NOMO-1 treated with DMSO at 0.1 percent for 48 hours (cell line): ENCODE measurements around the gene ZNF521.

Source experiments
- DNase-seq: peaks from one replicate; lab custom pipeline; 2025; ENCODE audit not compliant: unreplicated experiment; lab: John Stamatoyannopoulos, UW

The ZNF521 gene

DNA sequence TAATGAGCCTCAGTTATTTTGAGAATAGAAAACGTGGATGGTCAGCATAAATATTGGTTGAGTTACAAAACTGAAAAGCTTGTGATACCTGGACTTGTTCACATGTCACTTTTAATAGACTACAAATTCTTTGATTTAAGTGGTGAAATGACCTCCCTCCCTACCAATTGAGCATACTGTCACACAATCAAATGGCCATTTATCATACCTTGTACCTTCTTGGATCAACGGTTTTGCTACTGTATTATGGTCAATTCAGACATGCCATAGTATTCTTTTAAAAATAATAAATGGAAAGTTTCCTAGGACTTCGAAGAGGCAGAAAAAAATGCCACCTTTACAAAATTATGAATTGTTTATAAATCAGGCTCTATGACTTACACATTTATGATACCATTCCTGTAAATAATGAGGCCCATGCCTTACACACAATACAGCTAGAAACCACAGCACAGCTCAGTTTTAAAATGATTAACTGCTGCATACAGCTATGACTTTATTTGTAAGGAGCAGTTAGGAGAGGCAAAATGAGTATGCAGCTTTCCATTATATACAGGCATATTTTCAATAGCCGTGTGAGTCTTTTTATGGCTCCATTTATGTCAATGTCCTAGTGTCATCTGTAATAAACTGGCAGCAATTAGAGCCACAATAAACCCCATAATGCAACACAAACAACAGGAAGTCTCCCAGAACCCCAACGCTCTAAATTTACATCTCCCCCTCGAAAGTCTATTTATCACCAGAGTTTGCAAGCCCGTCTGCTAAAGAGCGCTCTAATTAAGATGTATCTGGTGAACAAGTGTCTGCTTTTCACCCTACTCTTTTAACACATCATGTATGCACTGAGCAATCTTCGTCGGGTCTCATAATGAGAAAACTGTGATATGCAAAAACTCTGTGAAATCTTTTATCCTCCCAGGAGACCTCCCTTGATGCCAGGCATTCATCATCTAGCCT, 176.1 kb downstream of the ZNF521 start:
- no peak for DNase-seq

DNA sequence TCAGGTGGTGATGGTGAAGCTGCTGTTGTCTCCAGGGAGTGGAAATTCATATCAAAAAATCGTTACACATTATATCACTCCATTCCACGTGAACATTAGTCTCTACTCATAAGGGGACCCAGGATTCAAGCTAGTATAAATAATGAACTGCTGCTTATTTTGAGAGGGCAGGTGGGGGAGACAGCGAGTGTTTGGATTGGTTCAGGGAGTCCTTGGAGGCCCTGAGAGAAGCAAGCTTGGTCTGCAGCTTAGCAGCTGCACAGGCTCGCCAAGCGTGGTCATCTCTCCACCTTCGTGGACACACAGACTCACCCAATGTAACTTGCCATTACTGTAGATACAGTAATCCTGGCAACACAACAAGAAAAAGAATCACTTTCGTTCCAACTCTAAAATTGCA, 177.6 kb downstream of the ZNF521 start:
- no peak for DNase-seq

DNA sequence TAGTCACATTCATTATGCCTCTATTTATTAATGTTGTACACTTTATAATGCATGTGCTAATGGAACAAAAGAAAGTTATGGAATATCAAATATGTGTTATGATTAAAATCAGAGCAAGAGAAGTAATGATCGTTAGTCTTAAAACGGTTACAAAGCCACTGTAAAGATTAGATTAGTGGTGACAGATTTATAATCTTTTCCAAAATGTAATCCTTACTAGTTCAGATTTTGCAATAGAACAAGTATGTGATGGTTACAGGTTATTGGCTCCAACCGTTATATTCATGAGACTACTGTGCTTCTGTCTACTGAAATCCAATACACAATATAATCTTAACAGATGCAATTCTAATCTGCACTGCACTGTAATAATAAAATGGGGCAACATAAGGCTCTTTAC, 180.6 kb downstream of the ZNF521 start:
- no peak for DNase-seq

DNA sequence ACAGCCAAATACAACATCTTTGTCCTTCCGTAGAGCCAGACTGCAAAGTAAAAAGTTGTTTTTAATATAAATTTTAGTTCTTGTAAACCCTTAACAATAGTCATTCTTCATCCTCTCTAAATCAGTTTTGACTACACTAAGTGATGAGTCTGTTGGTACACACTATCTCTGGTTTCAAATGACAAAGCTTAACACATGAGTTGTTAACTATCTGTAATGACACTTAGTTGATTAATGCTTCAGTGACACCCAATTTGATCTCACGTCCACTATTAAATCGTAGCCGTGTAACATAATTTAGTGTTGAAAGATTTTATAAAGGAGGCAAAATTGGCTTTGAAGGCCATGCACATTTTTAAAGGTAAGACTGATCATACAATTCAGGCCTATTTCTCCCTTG, 181.6 kb downstream of the ZNF521 start:
- DNase-seq, result no peak

DNA sequence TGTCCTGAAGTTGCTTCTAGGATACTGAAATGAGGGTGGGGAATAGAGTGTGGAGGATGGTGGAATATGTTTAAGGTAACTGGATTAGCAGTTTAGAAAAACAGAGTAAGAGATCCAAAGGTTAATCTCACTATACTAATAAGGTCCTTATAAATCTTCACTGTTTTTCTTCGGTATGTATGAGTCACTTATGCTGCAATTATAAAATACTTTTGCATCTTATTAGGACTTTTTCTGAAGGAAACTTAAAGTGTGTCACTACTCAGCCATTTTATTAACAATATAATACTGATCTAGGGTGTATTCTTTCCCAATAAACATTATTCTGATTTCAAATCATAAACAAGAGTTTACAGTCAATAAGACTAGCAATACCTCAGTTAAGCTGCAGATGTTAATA, 182.3 kb downstream of the ZNF521 start:
- no peak for DNase-seq

DNA sequence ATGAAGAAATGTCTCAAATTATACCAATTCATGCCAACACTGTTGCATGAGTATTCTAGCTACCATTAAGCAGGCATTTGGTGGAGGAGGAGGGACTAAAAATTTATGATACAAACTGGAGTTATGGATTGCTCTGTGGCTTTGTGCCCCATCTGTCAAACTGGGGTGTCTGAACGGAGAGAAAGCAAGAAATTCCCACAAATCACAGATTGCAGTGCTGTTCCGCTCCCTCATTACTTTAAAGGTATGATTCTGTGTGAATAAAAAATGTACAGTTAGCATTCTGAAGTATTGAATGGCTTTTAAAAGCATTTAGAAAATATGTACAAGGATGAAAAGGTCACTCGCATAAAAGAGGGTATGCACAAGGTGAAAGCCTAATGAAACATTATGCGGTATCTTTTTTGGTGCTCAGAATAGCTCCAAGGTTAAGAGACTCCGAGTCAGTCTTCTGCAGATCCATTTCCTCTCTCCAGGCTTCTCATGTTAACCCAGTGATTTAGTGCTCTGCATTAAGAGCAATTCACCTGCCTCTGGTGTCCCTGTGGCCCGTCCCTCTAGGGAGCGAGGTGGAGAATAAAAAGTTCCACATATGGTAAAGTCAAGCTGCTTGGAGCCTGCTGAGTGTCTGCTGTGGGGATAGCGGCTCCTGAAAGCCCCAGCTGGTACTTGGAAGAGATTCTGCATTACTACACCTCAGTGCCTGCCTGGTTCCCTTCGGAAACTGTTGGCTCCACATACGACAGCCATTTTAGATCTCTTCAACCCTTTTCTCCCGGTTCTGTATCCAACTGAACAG, 184.2 kb downstream of the ZNF521 start:
- no peak for DNase-seq

DNA sequence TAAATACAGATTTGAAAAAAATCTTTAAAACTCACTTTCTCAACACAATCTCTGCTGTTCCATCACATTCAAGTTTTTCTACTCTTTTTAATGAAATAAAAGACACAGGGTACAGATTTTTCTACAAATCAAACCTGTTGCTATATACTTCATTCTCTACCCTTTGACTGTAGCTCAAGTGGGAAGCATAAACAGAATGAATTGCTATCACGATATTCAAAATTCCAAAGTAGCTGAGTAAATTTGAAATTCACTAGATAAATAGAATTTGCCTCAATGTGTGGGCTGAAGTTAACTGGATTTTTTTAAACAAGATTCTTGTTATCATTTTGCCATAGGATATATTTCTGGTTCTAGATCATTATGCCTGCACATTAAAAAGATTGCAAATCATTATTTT, 185.9 kb downstream of the ZNF521 start:
- no peak for DNase-seq

DNA sequence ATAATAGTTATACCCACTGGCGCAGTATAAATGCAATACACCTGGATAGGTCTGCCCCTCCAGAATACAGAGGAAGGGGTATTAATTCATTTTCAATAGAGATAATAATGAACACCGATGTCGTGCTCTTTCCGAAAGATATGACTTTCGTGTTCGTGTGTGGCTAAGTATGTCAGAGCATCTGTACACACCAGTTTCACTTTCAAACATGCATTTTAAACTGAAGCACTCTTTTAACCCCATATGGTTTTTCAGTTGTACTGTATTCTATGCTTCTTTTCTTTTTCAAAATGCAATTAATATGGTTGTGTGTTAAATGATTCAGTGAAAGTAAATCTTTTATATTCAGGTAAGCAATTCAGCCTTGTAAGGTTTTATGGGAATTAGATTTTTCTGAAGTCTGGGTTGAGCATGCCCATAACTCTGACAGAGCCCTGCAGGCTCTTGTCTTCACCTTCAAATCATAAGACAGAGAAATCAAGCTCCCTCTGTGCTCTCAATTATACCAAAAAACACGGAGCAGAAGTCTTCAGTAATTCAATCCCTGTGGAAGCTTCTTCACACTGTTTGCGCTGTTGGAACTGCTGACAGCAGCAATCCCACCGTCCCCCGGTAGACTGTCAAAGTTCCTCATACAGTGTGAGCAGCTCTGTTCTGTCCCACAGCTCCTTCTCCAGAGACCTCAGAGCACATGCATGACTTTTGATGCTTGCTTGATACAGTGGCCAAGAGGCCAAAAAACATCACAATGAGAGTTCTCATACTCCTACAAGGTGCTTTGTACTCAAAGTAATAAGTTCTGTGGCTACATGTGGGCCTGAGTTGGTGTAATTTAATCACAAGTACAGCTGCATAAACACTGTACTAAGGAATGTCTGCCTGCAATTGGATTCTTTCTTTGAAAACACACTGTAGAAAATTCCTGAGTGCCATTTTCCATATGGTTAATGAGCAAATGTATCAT, 186.8 kb downstream of the ZNF521 start:
- DNase-seq, result no peak

DNA sequence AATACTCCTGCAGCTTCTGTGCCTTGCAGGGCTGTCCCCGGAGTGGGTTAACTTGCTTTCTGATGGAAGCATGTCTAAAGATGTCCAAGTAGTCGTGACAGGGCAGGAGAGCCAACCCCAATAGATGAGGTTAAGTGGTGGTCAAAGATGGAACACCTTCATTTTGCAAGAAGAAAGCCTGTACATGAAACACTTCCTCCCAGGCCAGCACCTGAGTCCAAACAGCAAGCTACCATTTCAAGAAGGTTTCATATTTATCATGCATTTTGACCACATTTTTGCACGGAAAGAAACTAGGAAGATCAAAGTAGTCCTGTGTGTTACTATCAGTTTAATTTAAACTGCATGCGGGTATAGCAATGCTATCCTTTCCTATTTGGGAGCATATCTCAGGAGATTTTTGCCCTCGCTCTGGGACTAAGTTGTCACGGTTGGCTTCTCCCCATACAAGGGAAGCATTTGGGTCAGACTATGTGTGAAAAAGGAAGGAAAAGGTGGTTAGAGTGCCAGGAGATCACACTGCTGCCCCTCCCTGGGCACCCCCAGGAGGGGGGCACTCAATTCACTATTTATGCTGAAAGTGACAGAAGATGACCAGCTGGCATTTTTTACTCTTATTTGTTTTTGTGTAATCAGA, 187.6 kb downstream of the ZNF521 start:
- no peak for DNase-seq

DNA sequence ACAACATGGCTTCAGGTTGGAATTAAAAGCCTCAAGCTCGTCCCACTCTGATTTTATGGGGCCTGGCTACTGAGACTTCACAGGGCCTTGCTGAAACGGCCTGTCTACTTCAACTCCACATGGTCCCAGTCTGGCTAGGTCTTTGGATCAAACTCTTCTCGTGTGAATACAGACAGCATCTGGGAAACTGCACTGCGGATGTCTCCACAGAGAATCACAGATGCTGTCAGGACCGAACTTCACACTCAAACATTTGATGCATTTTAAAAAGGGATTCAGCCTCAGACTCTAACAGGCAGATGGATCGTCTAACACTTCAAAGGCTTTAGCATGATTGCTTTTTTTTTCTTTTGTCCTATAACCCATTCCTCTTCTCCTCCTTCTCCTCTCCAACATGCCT, 198.5 kb downstream of the ZNF521 start:
- no peak for DNase-seq

DNA sequence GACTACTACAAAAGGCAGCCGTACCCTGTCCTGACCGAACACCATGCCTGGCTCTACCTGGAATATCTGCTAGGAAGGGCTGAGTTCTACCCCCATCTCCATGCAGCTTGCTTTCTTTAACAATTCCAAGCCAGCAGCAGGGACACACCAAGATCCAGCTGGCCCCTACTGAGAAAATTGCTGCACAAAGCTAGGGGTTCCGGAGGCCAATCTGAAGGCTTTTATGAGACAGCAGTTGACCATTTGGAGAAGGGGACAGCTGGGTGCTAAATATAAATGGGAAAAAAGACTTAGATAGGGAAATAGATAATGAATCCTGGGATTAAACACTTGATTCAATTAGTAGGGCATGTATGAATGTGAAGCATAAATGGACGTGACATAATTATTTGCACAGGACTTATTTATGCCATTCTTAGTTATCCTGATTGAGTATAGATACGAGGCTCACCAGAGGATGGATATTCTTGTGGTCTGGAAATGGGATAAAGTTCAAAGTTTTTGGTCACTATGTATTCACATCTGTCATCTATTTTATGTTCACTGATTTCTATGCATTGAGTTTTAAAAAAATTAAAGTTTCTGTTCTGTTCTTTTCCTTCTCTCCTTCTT, 204.0 kb downstream of the ZNF521 start:
- DNase-seq, result no peak

DNA sequence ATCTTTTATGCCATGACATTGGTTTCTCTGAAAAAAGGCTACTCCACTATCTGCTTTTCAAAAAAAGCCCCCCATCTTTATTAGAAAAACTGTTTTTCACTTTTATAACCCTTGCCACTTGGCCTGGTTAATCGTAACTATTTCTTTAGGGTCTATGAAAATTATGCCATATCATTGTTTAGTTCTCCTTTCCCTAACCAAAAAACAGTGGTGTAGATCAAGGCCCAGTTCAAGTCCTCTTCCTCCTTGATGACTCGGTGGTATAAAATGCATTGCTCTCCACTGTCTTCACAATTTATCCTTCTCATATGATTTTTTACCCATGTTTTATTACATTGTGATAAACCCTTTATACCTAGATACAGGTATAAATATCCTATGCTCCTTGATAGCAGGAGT, 205.5 kb downstream of the ZNF521 start:
- DNase-seq, result peak; percentile 40

DNA sequence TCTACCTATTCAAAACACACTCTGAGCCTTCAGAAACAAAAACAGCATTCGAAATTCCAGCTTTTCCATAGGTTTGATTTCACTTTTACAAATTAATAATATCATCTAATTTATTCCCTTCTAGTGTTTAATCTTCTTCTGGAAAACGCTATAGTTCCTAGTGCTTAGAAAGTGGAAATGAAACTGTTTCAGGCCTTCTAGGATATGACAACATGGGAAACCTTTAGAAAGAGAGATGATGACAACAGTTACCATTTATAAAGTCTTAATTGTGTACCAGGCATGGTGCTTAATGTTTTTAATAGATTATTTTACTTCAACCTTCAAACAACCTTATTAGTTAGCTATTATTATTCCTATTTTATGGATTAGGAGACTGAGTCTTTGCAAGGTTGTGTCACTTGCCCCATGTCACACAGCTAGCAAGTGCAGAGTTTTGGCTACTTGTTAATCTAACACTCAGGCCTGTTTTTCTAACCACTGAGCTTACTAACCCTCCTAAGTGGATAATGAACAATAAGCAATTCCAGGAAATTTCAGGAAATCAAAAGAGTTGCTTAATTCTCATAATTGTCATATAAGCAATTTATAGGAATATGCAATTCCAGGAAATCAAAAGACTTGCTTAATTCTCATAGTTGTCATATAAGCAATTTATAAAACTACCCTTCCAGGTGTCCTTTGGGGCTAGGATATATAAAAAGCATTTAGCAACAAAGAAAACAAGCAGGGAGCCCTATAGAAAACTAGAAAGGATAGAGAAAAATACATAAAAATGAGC, 206.0 kb downstream of the ZNF521 start:
- peak; percentile 9 for DNase-seq

DNA sequence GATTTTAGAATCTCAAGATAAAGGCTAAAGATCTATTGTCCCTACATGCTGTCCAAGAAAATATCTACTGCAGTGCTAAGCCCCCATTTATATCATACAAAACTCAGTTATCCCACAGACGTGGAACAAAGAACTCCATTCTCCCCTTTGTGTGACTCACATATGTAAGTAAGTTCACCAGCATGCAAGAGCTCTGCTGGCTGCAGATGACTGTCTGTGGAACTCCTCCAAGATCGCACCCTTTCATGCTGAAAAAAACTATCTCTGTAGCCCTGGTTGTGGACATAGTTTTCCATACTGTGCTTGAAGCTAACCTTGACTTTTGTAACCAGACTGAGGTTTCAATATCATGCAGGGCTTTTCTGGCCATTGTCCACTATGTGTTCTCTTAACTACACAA, 207.1 kb downstream of the ZNF521 start:
- no peak for DNase-seq

DNA sequence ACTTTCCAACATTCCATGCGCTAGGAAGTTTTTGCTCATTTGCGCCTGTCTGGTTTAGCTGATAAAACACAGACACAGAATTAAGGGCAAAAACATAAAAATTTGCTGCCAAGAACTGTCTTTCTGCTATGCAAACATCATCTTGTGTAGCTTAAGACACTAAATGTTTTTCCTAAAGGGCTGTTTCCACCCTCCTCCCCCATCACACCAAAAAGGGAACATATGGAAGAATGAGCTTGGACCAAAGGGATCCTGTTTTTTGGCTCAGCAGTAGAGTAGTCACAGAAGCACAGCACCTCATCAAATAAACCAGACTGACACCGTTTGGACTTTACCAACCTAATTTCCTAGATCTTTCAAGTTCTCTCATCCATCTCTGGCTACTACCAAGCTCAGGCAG, 210.1 kb downstream of the ZNF521 start:
- no peak for DNase-seq

DNA sequence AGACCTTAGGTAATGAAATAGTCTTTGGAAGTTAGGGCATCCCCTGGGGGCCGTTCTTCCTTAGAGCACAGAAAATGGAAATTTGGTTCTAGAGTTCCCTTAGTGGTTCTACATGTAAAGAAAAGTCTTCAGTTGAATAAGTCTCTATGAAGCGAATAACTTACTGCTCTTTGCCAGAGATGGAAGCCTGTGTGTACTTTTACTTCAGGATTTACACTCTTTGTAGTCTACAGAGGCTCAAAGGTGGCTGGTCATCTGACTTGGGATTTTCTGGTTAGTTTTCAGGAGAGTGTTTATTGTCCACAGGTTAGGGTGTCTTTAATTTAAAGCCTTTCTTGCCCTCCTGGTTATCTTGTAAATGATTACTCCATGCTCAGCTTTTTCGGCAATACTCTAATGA, 210.6 kb downstream of the ZNF521 start:
- no peak for DNase-seq

DNA sequence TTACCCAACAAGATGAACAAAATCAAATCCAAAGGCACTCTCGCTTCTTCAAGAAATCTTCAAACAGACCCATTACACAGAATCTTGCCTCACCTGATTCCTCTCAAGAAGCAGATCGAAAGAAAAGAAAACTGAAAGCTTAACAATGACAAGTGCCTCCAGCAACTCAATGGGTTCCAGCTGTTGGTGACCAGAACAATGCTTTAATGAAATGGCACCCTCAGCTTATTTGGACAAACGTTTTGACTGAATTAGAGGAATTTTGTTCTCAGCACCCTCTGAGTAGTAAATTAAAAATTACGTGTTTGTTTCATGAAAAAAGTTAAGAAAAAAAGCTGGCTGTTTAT, 211.0 kb downstream of the ZNF521 start:
- DNase-seq, result no peak

DNA sequence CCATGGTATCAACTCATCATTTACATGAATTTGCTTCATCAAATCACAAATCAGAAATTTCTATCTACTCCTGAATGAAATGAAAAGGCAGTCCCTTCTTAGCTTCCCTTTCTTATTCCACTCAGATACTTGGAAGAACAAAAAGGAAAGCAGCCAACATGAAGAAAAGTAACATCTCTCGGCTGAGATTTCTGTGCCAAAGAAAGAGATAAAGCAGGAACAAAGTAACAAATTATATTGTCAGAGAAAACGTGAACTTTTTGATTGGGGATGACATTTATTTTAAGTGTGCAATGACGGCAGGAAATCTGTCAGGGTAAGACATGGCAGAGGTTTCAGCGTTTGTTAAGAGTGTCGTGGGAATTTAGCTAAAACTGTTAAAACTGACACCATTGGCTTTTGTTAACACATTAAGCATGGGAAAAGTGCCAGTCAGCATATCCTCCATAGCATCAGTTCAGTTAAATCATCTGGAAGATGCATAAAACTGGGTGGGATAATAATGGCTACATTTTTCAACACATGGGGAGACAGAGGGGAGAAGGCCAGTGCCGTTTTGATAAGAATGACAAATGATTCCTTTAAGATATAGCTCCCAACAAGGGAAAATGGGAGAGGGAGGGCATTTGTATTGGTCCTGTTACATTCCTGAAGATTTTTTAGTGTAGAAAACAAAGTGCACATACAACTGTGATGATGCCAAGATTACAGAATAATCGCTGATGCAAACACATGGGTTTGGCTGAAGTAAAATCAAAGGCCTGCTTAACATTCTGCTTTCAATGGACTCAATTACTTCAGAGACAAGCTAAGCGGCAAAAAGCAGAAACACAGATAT, 211.6 kb downstream of the ZNF521 start:
- DNase-seq, result no peak

DNA sequence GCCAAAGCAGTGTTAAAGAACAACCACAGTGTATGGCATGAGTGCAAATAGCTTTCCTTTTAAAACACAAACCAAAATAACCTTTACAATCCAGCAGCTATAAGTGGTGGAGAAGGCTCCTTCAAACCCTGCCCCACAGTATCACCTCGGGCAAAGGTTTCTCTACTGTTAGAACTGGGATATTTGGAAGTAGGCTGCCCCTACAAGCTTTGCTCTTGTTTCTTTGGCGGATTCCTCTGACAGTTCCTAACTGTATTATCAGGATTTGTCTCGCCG, 214.8 kb downstream of the ZNF521 start:
- DNase-seq, result no peak
